Limb (tissue), 2 donors: ENCODE measurements around the gene DNAJA4.

Experiments
- DNase-seq, 2 donors: peaks; one replicate each; pipeline ENCODE4 v3.0.0-alpha.2; 2016; ENCODE audit errors: extremely low spot score in 2 of 2

The DNAJA4 gene

GRCh38 chr15:78280319-78281072 lies 16.1 kb downstream of the DNAJA4 start:
- no peak for DNase-seq

DNA sequence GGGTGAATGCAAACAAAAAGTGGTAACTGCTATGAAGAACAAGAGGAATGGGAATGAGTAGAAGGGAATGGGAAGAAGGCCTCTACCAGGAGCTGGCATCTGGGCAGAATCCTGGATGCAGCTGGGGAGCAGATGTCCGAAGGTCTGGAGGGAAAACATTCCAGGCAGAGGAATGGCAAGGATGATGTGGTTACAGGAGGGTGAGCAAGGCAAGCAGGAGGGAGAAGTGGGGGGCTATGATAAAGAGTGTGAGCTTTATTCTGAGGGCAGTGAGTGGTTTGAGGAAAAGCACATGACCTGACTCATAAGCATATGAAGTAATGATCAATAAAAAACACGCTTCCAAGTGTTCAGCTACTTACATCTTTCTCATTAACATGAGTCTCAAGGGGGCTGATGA lies 18.0 kb downstream of the DNAJA4 start:
- no peak for DNase-seq

GRCh38 chr15:78284758-78285157 lies 20.4 kb downstream of the DNAJA4 start:
- no peak for DNase-seq

- no peak for DNase-seq
Measured at GRCh38 chr15:78290222-78290621, 25.9 kb downstream of the DNAJA4 start.

DNA sequence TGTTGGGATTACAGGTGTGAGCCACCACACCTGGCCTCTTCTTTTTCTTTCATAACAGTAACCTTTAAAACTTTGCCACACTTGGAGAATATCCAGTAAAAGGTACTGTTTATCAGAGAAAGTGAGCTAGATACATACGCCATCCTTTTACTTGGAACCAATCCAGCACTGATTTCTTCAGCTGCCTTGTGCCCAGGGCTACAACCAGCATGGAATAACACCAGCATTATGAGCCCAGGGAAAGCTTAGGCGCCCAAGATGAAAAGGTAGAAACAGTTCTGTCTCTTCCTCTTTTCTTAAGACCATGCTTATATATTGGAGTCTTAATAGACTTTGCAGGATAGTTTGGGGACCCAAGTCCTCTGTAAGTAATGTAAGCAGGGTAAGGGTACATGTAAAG lies 26.7 kb downstream of the DNAJA4 start:
- no peak for DNase-seq

GRCh38 chr15:78291698-78292097 lies 27.3 kb downstream of the DNAJA4 start:
- DNase-seq, result no peak

DNA sequence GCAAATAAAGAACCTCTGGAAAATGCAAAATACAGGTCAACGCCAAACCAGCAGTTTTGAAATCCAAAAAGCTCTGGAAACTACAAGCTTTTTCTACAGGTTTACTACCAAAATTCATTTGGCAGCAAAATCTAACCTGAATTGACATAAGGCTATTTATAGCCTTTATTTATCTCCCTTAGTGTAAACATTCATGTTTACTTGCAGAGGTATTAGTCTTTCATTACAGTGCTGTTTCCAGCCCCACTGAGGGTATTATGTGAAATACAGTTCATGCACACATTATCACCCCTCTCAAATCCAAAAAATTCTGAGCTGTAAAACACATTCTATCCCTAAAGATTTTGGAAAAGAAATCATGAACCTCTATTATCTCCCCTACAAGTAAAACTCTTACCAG lies 27.9 kb downstream of the DNAJA4 start:
- no peak for DNase-seq

GRCh38 chr15:78299101-78299930 lies 35.0 kb downstream of the DNAJA4 start, which contains the start of gene SKIC8:
Gene SKIC8, minus strand, starts transcription at chr15:78299609. Its CDS starts 3,923 bp downstream, at chr15:78295686.
- peak; percentile 95 to 96 for DNase-seq

DNA sequence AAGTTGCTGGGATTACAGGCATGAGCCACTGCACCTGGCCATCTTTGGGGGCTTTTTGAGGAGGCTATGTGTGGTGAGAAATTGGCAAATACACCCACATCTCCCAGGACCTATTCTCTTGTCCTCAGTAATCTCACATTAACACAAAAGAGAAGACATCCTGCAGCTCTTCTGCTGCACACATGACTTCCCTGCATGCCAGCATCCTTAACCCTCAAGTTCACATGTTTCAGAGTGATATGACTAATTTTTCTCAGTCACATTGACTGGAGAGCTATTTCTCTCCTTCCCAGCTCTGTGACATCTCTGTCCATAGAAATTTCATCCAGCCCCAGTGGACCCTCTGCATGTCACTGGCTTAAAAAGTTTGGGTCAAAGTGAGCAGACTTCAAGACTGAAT lies 37.0 kb downstream of the DNAJA4 start:
- DNase-seq, result no peak

- no peak for DNase-seq
Measured at GRCh38 chr15:78301828-78302227, 37.5 kb downstream of the DNAJA4 start.

DNA sequence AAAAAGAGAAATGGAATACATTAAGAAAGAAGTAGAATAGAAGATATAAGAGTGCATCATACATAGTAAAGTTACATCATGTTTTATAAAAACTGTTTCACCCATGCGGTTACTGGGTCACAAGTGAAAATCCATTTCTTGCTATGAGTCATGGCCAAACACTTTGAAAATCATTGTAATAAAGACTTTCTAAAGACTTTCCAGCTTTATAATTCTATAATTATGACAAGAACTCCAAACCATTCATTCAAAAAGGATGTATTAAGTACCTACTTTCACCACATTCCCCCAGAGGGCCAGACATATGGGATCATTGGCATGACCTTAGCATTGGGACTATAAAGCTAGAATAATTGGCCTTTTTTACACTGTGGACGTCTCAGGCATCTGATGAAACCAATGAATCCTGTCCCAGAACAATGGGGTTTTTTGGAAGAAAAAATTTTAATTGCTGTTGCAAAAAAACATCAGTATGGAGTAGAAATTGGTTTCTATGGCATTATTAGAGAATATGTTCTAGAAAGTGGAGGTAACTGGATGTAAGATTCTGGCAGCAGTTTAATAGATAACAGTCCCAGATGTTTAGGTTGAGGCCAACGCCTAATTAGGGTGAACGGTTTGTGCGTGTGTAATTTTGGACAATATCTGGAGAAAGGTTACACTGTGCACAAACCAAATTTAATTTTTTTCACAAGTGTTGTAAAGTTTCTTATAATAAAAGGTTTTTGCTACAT lies 38.4 kb downstream of the DNAJA4 start:
- DNase-seq, result no peak

DNA sequence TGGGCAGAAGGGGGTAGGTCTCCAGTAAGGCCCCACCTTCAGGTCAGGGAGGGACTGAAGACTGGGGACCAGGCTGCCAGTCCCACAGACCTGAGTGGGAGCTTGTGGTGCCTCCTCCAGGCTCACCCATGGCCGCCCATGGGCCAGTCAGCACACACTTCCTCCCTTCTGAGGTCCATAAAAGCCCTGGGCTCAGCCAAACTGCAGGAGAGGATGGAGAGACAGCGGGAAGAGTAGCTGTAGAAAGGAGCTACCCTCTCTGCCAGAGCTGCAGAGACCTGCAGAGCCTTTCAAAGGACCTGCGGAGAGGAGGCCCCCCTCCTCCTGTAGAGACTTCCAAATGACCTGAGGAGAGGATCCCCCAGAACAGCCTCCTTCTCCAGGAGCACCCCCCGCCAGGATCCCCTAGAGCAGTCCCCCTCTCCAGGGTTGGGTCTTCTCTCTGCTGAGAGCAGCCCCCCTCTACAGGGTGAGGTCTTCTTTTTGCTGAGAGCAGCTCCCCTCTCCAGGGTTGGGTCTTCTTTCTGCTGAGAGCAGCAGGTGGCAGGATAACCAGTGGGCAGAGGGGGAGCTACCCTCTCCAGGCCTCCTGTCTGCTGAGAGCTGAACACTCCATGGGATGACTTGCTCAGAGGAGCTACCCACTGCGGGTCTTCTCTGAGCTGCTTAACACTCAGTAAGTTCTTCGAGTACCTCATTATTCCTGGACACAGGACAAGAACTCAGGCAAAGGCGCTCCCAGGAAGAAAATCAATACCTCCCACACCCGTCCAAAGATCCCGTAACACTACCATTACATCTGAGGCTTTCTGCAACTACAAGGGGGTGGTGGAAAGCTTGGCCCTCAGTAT lies 40.1 kb downstream of the DNAJA4 start:
- DNase-seq, result no peak

DNA sequence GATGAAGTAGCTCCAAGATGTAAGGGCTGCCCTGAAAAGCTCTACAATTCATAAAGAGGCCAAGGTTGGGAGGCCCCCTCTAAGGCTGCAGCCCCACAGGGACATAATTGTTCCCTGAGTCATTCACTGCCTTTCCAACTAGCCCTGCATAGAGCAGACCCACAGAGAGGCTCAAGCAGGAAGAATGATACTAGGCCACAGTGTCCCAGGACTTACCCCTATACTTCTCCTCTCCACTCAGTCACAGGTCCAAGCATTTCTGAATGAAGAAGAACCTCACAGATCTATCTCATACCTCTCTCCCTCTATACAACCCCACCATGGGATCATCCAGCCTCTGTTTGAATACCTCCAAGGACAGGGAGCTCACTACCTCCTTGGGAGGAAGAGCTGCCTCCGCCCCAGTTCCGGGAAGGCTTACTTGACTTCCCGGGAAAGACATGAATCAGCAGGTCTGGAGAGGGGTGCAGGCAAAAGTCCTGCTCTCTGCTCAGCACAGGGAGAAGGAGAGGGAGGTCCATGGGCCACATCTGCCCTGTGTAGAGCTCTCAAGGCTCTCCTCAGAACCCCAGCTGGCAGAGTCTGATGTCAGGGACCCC lies 41.9 kb downstream of the DNAJA4 start:
- DNase-seq, result no peak

- no peak for DNase-seq
Measured at GRCh38 chr15:78307976-78308375, 43.6 kb downstream of the DNAJA4 start.

DNA sequence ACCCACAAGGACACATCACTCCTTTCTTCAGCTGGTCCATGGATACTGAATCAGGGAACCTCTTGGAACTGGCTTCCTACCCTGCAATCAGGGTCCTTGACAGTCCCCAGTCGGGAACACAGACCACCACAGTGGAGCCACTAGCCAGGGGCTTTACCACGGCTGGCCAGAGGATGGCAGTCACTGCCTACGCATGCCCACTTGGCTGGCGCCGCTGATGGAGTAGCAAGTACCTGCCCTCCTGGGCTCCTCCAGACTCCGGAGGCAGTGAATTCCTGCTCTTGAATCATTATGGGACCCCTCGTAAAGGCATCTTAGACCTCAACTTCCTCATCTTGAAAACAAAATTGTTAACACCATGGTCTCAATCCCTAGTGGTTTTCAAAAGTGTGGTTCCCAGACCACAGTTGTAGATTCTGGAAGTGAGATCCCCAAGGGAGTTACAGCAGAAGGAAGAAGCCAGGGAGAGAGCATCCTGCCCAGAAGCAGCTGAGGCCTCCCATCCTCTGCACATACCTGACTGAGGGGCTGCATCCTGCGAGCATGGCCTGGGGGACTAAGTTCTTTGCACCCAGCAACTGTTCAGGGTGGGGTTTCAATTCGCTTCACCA lies 44.2 kb downstream of the DNAJA4 start:
- peak; percentile 81 to 90 for DNase-seq

DNA sequence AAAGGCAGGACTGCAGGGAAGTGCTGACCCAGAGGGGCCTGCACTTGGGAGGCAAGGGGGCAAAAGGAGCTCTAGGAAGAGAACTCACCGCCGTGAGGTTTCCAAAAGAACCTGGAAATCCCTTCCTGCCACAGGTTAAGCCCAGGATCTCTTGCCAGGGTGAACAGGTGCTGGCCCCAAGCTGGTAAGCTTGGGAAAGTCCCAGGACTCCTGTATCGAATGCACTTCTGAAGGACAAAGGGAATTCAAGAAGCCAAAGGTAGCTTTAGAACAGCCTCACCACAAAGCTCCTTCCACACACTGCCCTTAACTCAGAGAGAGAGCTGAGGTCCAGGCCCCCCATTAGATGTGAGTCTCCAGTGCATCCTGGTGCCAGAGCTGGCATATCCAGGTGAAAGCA lies 46.9 kb downstream of the DNAJA4 start:
- no peak for DNase-seq

DNA sequence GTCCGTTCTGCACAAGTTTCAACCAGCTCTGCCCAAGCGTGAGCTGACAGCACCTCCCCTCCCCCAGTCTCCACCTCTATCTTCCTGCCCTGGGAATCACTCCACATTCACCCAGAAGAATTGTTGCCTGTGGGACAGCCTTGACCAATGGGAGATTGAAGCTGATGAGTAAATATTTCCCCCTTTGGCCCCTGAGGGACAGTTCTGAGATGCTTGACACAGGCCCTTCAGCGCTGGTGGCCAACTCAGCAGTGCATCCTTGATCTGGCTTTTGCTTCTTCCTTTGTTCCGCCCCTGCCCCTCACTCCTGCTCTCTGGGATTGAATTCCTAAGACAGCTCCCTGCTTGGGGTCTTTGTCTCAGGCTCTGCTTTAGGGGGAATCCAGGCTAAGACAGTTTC lies 48.2 kb downstream of the DNAJA4 start:
- no peak for DNase-seq

- no peak for DNase-seq
Measured at GRCh38 chr15:78312957-78313356, 48.6 kb downstream of the DNAJA4 start.

GRCh38 chr15:78313383-78313782 lies 49.0 kb downstream of the DNAJA4 start:
- no peak for DNase-seq

DNA sequence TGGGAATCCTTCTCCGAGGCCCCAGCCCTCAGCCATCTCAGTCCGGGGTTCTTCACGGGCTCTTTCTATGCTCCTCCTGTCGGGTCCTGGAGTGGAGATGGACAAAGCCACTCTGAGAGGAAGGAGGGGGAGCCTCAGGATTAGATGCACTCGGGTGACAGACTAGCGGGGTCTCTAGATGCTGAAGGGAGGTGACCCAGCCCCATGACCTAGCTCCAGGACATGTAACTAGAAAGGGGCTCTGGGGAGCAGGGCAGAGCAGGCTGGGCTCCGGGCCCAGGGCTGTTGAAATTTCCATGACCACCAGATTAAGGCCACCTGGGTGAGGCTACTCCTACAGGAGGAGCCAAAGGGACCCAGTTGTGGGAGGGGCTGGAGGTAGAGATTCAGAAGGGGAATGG lies 49.8 kb downstream of the DNAJA4 start:
- DNase-seq, result no peak
